Measurements from ENCODE around the gene PRKCQ.

PRKCQ gene

GRCh38 chr10:6603142-6604125, 23.4 kb upstream of the PRKCQ start:
- Mint-ChIP-seq H3K36me3 (no peaks in the 10 kb centered on the region), H3K4me3 (no peak overlapping the region), H3K27me3 (peaks cover 32% of the 10 kb centered on the region), H3K9me3 (peaks cover 5% of the 10 kb centered on the region), H3K27ac (no peak overlapping the region), H3K4me1 (no peaks in the 10 kb centered on the region)
- no peak for ATAC-seq (ENCODE audit: low read depth)
- DNase-seq (ENCODE audit: low spot score in 2 of 2): no peak

GRCh38 chr10:6602700-6603084, 22.6 kb upstream of the PRKCQ start:
- Mint-ChIP-seq H3K27ac (no peak overlapping the region), H3K27me3 (peaks cover 31% of the 10 kb centered on the region), H3K4me3 (no peak overlapping the region), H3K36me3 (no peaks in the 10 kb centered on the region), H3K4me1 (no peaks in the 10 kb centered on the region), H3K9me3 (peaks cover 3% of the 10 kb centered on the region)
- ATAC-seq (ENCODE audit: low read depth) (no peak), DNase-seq (ENCODE audit: low spot score in 2 of 2) (no peak)

DNA sequence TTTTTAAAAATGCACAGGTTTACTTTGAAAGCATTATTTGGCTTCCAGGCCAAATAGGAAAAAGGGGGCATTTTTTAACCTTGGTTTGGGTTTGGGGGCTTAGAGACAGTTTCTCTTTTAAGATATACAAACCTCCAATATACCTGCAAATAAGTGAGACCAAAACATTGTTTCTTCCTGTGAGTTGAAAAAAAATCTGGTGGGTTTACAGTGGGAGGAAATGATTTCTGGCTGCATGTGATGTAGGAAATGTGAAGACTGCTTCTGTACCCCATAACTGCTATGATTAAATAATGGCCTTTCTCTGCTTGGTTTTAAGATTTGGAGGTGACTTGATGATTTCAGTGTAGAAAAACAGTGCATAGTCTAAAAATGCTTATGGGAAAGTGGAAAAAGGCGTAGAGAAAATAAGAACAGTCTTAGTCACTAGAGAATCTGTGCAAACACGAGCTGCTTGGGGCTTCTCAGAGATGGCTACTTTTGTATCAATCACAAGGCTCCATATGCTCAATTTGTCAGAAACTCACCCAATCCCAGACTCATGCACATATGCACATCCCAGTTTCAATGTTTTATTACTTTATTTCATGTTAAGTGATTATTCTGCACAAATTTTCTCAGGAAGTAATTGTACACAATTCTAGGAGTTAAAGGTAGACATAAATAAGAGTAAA, 22.1 kb upstream of the PRKCQ start:
- H3K4me1 Mint-ChIP-seq: no peaks in the 10 kb centered on the region
- no peaks in the 10 kb centered on the region for H3K36me3 Mint-ChIP-seq
- no peak overlapping the region for H3K27ac Mint-ChIP-seq
- H3K9me3 Mint-ChIP-seq: peaks cover 3% of the 10 kb centered on the region
- DNase-seq (ENCODE audit: low spot score in 2 of 2): no peak
- no peak for ATAC-seq (ENCODE audit: low read depth)
- H3K4me3 Mint-ChIP-seq: no peak overlapping the region
- peaks cover 31% of the 10 kb centered on the region for H3K27me3 Mint-ChIP-seq

GRCh38 chr10:6601246-6601805, 21.2 kb upstream of the PRKCQ start:
- Mint-ChIP-seq H3K36me3 (no peaks in the 10 kb centered on the region), H3K4me3 (no peak overlapping the region), H3K4me1 (no peaks in the 10 kb centered on the region), H3K27me3 (peaks cover 31% of the 10 kb centered on the region), H3K27ac (no peak overlapping the region), H3K9me3 (peaks cover 3% of the 10 kb centered on the region)
- no peak for ATAC-seq (ENCODE audit: low read depth)
- no peak for DNase-seq (ENCODE audit: low spot score in 2 of 2)

- no peak for ATAC-seq (ENCODE audit: low read depth)
- H3K4me1 Mint-ChIP-seq: no peaks in the 10 kb centered on the region
- H3K9me3 Mint-ChIP-seq: peaks cover 3% of the 10 kb centered on the region
- H3K36me3 Mint-ChIP-seq: no peaks in the 10 kb centered on the region
- H3K27ac Mint-ChIP-seq: no peak overlapping the region
- H3K27me3 Mint-ChIP-seq: peaks cover 28% of the 10 kb centered on the region
- DNase-seq (ENCODE audit: low spot score in 2 of 2): no peak
- H3K4me3 Mint-ChIP-seq: no peak overlapping the region
These were observed 20.3 kb upstream of the PRKCQ start for GRCh38 chr10:6600224-6600987.

- DNase-seq (ENCODE audit: low spot score in 2 of 2): no peak
- H3K36me3 Mint-ChIP-seq: no peaks in the 10 kb centered on the region
- peaks cover 3% of the 10 kb centered on the region for H3K9me3 Mint-ChIP-seq
- H3K4me1 Mint-ChIP-seq: no peaks in the 10 kb centered on the region
- H3K4me3 Mint-ChIP-seq: no peak overlapping the region
- H3K27ac Mint-ChIP-seq: no peak overlapping the region
- H3K27me3 Mint-ChIP-seq: peaks cover 22% of the 10 kb centered on the region
- no peak for ATAC-seq (ENCODE audit: low read depth)
These were observed 18.6 kb upstream of the PRKCQ start for GRCh38 chr10:6598679-6599078.

DNA sequence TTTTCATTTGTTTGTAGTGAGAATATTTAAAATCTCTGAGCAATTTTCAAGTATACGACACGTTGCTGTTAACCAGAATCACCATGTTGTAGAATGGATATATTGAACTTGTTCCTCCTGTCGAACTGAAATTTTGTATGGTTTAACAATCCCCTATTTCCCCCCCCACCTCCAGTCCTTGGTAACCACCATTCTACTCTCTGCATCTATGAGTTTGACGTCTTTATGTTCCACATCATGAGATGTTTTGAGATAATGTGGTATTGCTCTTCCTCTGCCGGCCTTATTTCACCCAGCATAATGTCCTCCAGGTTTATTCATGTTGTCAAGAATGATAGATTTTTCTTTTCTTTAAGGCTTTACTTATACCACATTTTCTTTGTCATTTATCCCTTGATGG, 17.4 kb upstream of the PRKCQ start:
- H3K27ac Mint-ChIP-seq: no peak overlapping the region
- H3K27me3 Mint-ChIP-seq: peaks cover 20% of the 10 kb centered on the region
- DNase-seq (ENCODE audit: low spot score in 2 of 2) (no peak), ATAC-seq (ENCODE audit: low read depth) (no peak)
- no peak overlapping the region for H3K4me3 Mint-ChIP-seq
- H3K36me3 Mint-ChIP-seq: no peaks in the 10 kb centered on the region
- peaks cover 3% of the 10 kb centered on the region for H3K9me3 Mint-ChIP-seq
- H3K4me1 Mint-ChIP-seq: no peaks in the 10 kb centered on the region

- Mint-ChIP-seq H3K9me3 (peaks cover 3% of the 10 kb centered on the region), H3K27me3 (peaks cover 16% of the 10 kb centered on the region), H3K4me3 (no peak overlapping the region), H3K27ac (no peak overlapping the region), H3K36me3 (no peaks in the 10 kb centered on the region), H3K4me1 (no peaks in the 10 kb centered on the region)
- DNase-seq (ENCODE audit: low spot score in 2 of 2): no peak
- no peak for ATAC-seq (ENCODE audit: low read depth)
These were observed 15.4 kb upstream of the PRKCQ start for GRCh38 chr10:6595499-6595898.

- ATAC-seq (ENCODE audit: low read depth) (no peak), DNase-seq (ENCODE audit: low spot score in 2 of 2) (no peak)
- Mint-ChIP-seq H3K4me1 (no peaks in the 10 kb centered on the region), H3K27me3 (peaks cover 11% of the 10 kb centered on the region), H3K9me3 (no peaks in the 10 kb centered on the region), H3K27ac (no peak overlapping the region), H3K36me3 (no peaks in the 10 kb centered on the region), H3K4me3 (no peak overlapping the region)
These were observed 13.2 kb upstream of the PRKCQ start for GRCh38 chr10:6593241-6593671.

DNA sequence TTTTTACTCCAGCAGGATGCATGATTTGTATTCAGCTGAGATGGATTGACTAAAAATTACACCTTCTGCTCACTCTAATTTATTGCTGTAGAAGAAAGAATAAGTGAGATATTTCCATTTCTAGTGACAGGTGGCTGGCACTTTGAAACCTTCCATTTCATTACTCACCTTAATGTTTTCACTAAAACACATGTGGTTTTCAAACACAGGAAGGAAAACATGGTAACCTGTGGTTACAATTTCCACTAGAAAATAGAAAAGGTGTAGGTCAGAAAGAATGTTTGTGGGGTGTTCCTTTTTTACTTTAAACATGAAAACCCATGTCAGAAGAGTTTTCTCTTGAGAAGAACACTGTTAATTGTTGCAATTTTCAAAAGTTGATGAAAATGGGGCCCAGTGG, 12.0 kb upstream of the PRKCQ start:
- H3K27me3 Mint-ChIP-seq: peaks cover 9% of the 10 kb centered on the region
- H3K9me3 Mint-ChIP-seq: no peaks in the 10 kb centered on the region
- H3K4me1 Mint-ChIP-seq: no peaks in the 10 kb centered on the region
- DNase-seq (ENCODE audit: low spot score in 2 of 2) (no peak), ATAC-seq (ENCODE audit: low read depth) (no peak)
- no peaks in the 10 kb centered on the region for H3K36me3 Mint-ChIP-seq
- no peak overlapping the region for H3K27ac Mint-ChIP-seq
- H3K4me3 Mint-ChIP-seq: no peak overlapping the region

- DNase-seq (ENCODE audit: low spot score in 2 of 2) (no peak), ATAC-seq (ENCODE audit: low read depth) (no peak)
- no peaks in the 10 kb centered on the region for H3K36me3 Mint-ChIP-seq
- H3K27ac Mint-ChIP-seq: no peak overlapping the region
- no peaks in the 10 kb centered on the region for H3K9me3 Mint-ChIP-seq
- no peaks in the 10 kb centered on the region for H3K4me1 Mint-ChIP-seq
- H3K4me3 Mint-ChIP-seq: no peak overlapping the region
- H3K27me3 Mint-ChIP-seq: peaks cover 9% of the 10 kb centered on the region
These were observed 11.6 kb upstream of the PRKCQ start for GRCh38 chr10:6591668-6592067.

DNA sequence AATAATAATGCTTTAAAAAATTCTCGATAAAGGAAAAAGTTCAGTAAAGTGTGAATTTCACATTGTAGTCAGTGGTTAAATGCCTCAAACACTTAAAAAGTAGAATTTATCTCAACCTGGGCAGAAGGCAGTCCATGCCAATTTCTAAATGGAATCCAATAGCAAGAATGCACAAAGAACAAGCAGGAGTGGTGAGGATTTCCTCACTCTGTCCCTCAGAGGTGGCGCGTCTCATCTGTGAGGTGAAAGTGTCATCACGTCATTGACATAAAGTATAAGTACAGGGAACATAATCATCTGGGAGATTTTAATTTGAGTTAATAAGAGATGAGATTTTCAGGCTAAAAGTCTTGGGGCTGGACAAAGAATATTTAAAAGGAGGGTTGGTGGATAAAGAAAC, 10.0 kb upstream of the PRKCQ start:
- peaks cover 9% of the 10 kb centered on the region for H3K27me3 Mint-ChIP-seq
- H3K36me3 Mint-ChIP-seq: no peaks in the 10 kb centered on the region
- no peaks in the 10 kb centered on the region for H3K9me3 Mint-ChIP-seq
- H3K4me3 Mint-ChIP-seq: no peak overlapping the region
- ATAC-seq (ENCODE audit: low read depth) (no peak), DNase-seq (ENCODE audit: low spot score in 2 of 2) (no peak)
- no peaks in the 10 kb centered on the region for H3K4me1 Mint-ChIP-seq
- H3K27ac Mint-ChIP-seq: no peak overlapping the region

DNA sequence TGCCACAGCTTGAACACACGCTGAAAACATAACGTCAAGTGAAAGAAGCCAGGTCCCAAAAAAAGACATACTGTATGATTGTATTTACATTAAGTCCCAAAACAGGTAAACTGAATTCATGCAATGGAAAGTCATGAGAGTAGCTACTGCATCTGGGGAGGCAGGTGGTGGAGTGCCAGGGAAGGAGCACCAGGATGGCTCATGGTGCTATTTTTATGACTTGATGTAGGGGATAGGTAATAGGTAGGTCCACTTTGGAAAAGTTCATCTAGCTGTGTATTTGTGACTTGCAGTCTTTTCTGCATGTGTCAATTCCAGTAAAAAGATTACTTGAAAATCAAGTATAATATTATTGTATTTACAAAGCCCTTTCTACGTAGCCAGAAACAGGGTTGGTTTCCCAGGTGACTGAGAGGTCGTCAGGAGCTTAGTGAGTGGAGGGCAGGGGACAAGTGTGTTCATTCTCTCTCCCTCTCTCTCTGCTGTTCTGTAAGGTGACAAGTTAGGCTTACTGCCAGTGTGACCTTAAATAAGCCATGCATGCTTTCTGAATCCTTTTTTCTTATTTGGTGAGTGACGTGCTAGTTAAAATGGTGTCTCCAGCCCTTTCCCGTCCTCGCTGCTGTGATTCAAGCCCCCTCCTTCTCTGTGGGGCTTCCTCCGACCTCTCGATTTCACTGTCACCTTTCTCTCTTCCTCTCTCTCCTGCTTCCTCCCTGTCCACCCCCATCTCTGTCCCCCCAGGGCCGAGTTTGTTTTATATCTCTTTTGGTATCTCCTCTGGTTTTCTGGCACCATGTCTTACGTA, 9.4 kb upstream of the PRKCQ start:
- H3K4me1 Mint-ChIP-seq: no peaks in the 10 kb centered on the region
- DNase-seq (ENCODE audit: low spot score in 2 of 2) (no peak), ATAC-seq (ENCODE audit: low read depth) (no peak)
- no peaks in the 10 kb centered on the region for H3K9me3 Mint-ChIP-seq
- H3K27me3 Mint-ChIP-seq: peaks cover 9% of the 10 kb centered on the region
- no peak overlapping the region for H3K27ac Mint-ChIP-seq
- H3K4me3 Mint-ChIP-seq: no peak overlapping the region
- no peaks in the 10 kb centered on the region for H3K36me3 Mint-ChIP-seq

Data from memory B cell (primary cell).